B cell (primary cell): Measurements from ENCODE around the gene CDHR2.

Source experiments
- EZH2 ChIP-seq: IDR thresholded peaks from 2 replicates; pipeline ENCODE4 v1.6.1; 2012; ENCODE audit warnings: borderline replicate concordance, low read depth, mild to moderate bottlenecking, moderate library complexity, low read length; ENCODE audit not compliant: insufficient read depth, poor library complexity, severe bottlenecking
- TF ChIP-seq, protein P1 (sequence below): fragments of 200-600 bp; IDR thresholded peaks from one replicate; pipeline ENCODE4 v1.8.0; 2022; ENCODE audit warnings: antibody characterized with exemption, mild to moderate bottlenecking

GRCh38 chr5:176553260-176554085 lies 4.3 kb downstream of the CDHR2 start:
- no peak for TF ChIP-seq EZH2
- TF ChIP-seq, protein P1, sequence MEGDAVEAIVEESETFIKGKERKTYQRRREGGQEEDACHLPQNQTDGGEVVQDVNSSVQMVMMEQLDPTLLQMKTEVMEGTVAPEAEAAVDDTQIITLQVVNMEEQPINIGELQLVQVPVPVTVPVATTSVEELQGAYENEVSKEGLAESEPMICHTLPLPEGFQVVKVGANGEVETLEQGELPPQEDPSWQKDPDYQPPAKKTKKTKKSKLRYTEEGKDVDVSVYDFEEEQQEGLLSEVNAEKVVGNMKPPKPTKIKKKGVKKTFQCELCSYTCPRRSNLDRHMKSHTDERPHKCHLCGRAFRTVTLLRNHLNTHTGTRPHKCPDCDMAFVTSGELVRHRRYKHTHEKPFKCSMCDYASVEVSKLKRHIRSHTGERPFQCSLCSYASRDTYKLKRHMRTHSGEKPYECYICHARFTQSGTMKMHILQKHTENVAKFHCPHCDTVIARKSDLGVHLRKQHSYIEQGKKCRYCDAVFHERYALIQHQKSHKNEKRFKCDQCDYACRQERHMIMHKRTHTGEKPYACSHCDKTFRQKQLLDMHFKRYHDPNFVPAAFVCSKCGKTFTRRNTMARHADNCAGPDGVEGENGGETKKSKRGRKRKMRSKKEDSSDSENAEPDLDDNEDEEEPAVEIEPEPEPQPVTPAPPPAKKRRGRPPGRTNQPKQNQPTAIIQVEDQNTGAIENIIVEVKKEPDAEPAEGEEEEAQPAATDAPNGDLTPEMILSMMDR = no peak
